ENCODE results near the gene UGGT1.

Gene UGGT1

DNA sequence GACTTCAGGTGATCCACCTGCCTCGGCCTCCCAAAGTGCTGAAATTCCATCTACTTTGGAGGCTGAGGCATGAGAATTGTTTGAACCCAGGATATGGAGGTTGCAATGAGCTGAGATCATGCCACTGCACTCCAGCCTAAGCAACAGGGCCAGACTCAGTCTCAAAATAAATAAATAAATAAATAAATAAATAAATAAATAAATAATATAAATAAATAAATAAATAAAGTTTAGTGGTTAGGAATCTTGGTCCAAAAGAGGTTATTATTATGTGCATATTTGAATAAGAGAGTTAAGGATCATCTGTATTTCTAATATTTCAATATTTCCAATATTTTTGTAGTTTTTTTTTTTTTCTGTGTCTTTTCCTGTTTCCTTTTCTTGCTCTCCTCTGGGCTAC lies 136.9 kb downstream of the UGGT1 start:
- DNase-seq (ENCODE audit: low read depth), result no peak

DNA sequence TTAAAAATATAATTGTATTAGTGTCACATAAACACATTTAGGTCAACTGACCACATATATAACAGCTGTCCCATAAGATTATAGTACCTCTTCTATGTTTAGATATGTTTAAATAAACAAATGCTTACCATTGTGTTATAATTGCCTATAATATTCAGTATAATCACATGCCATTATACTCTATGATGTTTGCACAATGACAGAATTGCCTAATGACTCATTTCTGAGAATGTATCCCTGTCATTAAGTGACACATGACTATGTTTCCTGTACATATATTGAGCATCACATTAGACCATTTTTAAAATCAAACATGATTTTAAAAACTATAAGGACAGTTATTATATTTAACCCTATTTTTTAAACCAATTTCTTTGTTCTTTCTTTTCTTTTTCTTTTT lies 137.9 kb downstream of the UGGT1 start:
- no peak for DNase-seq (ENCODE audit: low read depth)

DNA sequence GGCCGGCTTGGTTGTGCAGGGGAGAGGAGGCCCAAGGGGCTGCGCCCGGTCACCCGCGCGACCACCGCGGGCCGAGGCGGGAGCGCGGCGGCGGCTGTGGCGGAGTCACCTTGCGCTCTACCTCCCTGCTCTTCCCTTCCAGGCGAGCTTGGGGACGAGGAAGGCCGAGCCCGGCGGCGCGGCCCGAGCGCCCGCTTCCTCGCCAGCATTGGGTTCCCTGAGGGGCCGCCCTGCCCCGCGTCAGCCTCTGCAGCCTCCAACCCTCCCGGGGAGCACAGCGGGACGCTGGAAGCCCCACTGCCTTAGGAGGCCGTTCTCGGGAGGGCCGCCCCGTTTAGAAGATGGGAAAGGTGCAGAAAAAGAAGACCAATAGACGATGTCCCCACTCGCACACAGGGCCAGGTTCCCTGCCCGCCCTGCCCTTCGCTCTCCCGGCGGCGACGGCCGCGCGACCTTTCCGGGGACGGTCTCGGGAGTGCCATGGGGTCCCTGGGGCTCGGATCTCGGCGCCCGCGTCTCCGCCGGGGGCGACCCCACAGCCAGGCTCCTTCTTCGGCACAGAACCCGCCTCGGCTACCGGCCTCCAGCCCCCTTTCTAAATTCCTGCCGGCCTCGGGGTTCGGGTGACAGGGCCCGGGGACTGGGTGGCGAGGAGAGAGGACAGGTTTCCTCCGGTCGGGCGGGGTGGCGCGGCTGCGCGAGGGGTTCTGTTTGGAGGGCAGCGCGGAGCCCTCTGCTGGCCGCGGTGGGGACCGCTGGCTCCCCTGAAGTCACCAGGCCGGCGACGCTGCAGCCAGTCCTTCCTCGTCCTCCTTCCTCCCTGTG lies 142.2 kb downstream of the UGGT1 start:
- peak; percentile 55 for DNase-seq (ENCODE audit: low read depth)

DNA sequence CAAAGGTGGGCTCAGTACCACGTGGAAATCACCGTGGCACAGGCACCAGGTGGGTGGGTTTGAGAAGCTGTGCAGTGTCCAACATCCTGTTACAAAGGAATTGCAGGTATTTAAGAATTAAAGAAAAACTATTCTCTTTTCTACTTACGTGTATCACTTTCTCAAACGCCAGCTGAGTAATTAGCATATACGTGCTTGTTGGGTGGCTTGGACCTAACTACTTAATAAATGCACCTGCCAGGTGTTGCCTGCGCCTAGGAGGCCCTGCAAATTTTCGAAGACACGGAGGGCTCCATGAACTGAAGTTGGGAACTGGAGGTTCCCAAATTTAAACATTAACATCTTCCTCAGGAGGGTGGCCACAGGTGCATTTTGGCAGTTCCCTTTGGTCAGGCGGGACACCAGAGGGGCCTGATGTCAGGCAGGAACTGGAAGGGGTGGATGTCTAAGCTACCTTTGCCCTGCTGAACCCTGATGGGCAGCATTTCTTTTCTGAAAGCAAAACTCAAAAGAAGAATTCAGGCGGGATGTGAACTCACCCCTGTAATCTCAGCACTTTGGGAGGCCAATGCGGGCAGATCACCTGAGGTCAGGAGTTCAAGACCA lies 142.9 kb downstream of the UGGT1 start:
- DNase-seq (ENCODE audit: low read depth), result no peak

DNA sequence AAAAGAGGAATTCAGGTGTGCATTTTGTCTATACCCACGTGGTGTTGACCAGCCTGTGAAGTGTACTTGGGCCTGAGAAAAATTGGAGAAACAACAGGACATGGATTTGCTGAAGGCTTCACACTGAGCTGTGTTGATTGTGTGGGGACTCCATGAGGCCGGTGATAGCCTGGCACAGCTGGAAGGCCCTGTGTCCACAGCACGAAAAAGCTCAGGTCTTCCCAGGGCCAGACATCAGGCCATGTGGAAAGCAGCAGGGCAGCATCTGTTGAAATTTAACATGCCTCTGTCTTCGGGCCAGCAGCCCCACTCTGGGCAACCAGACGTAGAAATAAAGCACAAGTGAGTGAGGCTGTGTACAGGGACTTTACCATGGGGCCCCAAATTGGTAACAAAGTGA lies 143.6 kb downstream of the UGGT1 start:
- no peak for DNase-seq (ENCODE audit: low read depth)

DNA sequence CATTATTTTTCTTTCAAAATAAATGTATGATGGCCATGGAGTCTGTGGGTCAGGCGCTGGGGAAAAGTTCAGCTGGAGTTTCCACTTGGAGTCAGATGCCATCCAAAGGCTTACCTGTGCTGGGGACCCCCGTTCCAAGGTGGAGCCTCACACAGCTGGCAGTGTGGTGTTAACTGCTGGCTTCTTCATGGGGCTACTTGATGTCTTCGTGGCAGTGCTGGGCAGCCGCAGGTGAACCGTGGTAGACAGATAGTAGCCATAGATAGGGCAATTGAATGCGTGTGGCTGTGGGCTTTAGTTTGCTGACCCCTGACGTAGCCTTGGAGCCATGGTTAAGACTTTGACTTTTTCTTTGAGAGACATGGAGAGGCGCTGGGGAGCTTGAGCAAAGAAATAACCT lies 144.6 kb downstream of the UGGT1 start:
- DNase-seq (ENCODE audit: low read depth), result no peak

DNA sequence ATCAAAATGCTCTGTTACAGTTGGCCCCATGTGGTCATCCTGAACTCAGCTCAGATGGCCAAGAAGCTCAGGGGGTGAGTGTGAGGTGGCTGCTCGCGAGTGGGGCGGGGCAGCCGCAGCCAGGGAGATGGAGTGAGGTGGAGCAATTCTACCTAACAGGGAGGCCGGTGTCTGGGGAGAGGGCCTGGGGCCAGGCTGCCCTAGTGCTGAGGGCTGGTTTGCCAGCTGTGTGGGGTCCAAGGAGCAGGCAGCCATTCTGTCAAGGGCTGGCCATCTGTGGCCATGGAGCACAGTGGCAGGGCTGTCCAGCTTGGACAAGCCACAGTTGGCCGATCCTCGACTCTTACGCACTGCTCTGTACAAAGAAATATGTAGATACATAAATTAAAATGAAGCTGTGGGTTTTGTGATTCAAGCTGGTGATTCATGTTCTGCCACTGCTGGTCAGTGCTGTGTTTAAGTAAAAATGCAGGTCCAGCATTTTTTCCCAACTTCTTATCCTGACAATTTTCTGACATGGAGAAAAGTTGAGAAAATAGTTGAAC lies 145.6 kb downstream of the UGGT1 start:
- peak; percentile 96 for DNase-seq (ENCODE audit: low read depth)

DNA sequence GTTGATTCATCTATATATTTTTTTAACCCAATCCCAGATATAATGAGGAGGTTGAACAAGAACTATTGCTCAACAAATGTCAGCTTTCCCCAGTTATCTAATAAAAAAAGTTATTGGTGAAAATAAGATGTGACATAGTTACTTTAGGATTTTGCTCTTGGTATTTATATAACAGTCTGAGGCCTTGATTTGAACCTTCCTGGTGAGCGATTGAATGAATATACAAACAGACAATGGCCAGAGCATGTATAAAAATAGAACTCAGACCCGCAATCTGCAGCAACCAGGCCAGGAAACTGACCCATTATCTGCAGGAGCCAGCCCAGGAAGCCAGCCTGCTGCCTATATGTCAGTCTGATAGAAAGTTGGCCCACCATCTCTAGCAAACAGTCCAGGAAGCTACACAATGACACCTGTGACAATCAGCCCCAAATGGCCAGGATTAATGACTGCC lies 146.1 kb downstream of the UGGT1 start:
- peak; percentile 67 for DNase-seq (ENCODE audit: low read depth)

DNA sequence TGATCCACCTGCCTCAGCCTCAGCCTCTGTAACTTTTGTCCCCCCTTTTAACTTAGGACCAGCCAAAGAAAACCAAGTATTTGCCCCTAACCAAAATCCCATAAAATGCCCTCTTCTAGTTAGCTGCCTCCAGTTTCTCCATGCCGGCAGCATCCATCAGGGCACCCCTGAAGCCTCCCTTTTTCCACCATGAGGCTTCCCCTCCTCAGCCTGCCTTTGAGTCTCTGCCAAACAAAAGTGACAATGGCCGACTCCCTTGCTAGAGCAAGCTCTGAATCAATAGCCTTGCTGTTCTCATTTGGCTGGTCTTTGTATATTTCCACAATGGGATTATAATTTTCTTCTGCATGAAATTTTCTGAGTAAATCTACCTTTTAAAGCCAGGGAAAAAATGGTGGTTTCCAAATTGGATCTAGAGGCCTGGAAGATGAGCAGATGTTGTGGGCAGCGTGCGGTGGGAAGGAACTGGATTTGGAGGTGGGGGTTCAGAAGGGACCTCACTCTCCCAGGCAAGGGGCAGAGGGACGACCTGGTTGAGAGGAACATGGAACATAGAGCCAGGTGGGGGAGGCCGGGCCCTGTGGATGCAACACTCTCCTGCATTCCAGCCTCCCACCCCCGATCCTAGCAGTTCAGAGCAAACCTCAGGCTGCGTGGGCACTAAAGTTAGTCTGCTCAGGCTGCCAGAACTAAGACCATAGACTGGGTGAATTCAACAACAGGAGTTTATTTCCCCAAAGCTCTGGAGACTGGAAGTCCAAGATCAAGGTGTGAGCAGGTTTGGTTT lies 147.1 kb downstream of the UGGT1 start:
- DNase-seq (ENCODE audit: low read depth), result no peak

DNA sequence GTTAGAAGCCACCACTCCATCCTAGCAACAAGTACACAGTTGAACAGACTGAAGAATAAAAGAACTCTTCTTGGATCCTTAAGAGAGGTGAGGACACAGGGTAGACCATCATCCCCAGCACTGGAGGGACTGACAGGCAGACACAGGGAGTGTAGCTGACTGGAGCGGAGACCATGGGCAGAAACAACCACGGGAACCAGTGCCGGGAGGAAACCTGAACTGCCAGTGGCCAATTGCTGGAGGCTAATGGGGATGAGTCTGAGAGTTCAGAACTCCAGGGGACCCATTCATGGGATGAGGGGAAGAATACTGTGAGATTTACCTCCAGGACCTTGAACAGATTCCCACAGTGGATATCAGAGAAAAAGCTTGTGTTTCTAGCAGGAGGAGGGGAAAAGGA lies 150.9 kb downstream of the UGGT1 start:
- DNase-seq (ENCODE audit: low read depth), result no peak
